ENCODE data around the gene TGFBR1. TPM values are rescaled to one million over a fixed set of nuclear protein-coding genes. Genes with fewer than 3 reads are reported as not detected.

Gene TGFBR1
- total RNA-seq, 1 donor from 2014 or later: 29.0 TPM

DNA sequence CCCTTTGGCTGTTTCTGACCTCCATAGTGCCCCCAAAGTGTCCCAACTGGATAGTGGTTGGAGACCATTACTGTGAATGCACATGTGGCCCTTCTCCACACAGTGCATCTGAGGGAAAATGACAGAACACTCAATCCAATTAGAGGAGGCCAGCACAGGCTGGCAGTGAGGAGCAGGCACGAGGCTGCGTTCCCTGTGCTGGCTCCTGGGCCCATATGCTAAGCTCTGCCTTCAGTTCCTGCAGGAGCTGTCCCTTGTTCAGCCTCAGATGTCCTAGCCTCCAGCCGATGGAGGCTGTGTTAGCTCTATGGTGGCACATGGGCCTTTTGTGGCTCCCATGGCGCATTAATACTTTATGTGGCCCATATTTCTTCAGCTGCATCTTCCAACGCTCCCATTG lies 81.0 kb downstream of the TGFBR1 start:
- DNase-seq (ENCODE audit: low read depth): no peak
- TF ChIP-seq, protein P1, sequence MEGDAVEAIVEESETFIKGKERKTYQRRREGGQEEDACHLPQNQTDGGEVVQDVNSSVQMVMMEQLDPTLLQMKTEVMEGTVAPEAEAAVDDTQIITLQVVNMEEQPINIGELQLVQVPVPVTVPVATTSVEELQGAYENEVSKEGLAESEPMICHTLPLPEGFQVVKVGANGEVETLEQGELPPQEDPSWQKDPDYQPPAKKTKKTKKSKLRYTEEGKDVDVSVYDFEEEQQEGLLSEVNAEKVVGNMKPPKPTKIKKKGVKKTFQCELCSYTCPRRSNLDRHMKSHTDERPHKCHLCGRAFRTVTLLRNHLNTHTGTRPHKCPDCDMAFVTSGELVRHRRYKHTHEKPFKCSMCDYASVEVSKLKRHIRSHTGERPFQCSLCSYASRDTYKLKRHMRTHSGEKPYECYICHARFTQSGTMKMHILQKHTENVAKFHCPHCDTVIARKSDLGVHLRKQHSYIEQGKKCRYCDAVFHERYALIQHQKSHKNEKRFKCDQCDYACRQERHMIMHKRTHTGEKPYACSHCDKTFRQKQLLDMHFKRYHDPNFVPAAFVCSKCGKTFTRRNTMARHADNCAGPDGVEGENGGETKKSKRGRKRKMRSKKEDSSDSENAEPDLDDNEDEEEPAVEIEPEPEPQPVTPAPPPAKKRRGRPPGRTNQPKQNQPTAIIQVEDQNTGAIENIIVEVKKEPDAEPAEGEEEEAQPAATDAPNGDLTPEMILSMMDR (conservative IDR thresholded peaks at IDR 0.05; ENCODE audit: low read depth, low read length): no peak
- no peak overlapping the region for H3K4me3 ChIP-seq (ENCODE audit: low read depth, low read length)

DNA sequence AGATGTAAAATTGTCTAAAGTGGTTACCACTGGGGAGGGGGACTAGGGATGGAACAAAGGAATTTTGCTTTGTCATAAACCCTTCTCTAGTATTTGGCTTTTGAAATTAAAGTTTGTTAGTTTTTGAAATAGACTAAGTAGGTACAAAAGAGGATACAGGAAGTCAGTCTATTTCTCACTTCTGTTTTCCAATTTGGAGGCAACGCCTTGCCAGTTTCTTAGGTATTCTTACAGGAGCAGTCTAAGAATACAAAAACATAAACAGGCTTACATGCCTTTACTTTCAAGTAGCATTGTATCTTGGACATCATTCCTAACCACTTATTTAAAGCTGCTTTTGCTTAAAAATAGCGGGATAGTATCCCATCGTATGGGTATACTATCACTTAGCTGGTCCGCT lies 82.4 kb downstream of the TGFBR1 start:
- DNase-seq (ENCODE audit: low read depth): no peak
- TF ChIP-seq, protein P1 (conservative IDR thresholded peaks at IDR 0.05; ENCODE audit: low read depth, low read length): no peak

DNA sequence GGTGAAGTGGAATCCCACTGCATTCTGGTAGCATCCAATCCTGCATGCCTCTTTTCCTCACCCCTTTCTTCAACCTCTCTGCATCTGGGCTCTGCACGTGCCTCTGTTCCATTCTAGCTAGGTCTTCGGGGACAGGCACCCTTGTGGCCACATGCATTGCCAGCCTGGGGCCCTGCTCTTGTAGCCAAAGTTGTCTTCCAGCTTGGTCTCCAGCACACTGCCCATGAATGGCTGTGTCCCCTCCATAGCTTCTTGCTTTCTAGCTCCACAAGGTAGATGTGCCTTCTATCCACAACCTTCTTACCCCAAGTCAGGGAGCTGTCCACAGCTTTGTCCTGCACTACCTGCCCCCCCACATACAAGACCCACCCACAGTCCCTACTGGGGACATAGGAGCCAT lies 84.3 kb downstream of the TGFBR1 start:
- no peak overlapping the region for H3K4me3 ChIP-seq (ENCODE audit: low read depth, low read length)
- DNase-seq (ENCODE audit: low read depth): no peak
- TF ChIP-seq, protein P1 (conservative IDR thresholded peaks at IDR 0.05; ENCODE audit: low read depth, low read length): no peak

More for the DNA sequence above, 82.4 kb downstream of the TGFBR1 start:
- no peak overlapping the region for H3K4me3 ChIP-seq (ENCODE audit: low read depth, low read length)

DNA sequence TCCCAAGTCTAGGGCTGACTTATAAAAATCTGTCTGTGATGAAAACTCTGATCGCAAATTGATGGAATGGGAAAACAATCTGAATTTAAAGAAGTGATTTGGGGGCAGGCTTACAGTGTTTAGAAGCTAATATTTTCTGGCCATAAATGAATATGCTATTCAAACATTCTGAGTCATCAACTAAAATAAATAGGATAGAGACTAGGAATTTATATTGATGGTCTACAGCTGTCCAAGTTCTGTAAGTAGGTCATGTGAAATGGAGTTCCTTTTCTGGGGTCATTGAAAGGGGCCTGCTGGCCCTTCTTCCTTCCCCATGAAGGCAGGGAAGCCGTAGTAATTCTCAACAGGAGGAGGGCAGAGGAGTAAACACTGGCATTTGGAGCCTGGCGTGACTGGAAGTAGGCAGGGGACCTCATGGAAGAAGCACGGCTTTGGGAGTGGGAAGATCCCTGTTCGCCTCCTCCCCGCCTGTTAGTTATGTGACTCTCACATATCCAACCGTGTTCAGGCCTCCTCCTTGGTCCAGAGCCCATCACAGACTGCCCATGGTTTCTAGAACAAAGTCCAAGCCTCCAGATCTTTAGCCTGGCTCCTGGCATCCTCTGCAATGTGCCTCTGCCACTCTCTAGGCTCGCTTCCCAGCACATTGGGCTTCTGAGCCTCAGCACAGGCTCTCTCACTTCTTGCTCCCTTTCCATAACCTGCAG lies 85.1 kb downstream of the TGFBR1 start:
- H3K4me3 ChIP-seq (ENCODE audit: low read depth, low read length): no peak overlapping the region
- no peak for DNase-seq (ENCODE audit: low read depth)
- TF ChIP-seq, protein P1 (conservative IDR thresholded peaks at IDR 0.05; ENCODE audit: low read depth, low read length): no peak

DNA sequence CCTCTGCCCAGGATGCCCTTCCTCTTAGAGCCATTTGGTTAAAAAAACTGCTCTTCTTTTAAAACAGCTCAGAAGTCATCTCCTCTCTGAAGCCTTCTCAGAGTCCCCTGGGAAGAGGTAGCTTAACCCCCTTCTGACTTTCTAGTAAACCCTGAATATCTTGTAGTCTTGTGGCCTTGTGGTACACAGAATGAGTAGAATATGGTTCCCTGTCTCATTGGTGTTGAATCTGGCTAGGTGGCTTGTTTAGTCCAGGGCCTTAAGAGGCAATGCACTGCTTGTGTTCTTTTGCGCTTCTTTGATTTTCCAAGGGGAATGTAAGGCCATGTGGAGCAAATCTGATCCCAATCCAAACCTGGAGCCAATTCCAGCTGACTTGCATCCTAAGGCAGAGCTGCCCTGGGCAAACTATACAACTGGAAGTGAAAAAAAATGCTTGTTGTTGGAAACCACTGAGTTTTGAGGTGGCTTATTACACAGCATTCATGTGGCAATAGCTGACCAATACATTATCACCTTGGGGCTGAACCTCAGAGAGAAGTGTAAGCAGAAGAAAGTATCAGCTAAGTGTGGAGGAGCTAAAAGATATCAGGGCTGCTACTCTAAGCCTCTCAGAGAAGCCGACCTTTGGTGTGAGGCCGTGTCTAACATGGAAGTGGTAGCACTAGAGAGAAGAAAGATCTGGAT lies 85.8 kb downstream of the TGFBR1 start:
- TF ChIP-seq, protein P1 (conservative IDR thresholded peaks at IDR 0.05; ENCODE audit: low read depth, low read length): no peak
- no peak overlapping the region for H3K4me3 ChIP-seq (ENCODE audit: low read depth, low read length)
- DNase-seq (ENCODE audit: low read depth): no peak

DNA sequence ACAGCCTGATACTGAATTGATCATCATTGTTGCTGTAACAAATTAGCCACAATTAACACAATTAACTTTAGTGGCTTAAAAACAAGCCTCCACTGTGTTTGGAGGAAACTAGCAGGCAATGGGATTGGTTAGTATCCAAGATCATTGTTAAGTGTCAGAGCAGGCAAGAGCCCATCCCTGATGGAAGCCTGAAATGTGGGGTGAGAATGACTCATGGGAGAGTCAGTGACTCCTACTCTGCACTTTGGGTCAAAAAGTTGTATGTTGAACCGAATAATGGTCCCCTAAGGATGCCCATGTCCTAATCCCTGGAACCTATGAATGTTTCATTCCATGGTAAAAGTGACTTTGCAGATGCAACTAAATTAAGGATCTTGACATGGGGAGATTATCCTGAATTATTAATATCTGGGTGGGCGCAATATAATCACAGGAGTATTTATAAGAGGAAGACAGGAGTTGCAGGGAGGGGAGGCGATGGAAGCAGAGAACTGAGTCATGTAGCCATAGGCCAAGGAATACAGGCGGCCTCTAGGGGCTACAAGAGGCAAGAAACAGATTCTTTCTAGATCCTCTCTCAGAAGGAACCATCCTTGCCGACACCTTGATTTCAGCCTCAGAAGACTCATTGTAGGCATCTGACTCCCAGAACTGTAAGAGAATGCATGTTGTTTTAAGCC lies 88.0 kb downstream of the TGFBR1 start:
- TF ChIP-seq, protein P1 (conservative IDR thresholded peaks at IDR 0.05; ENCODE audit: low read depth, low read length): peak; percentile 39
- no peak overlapping the region for H3K4me3 ChIP-seq (ENCODE audit: low read depth, low read length)
- DNase-seq (ENCODE audit: low read depth): no peak

Measured in epithelial cell of proximal tubule (primary cell).